GM20000 (cell line): ENCODE measurements around the gene CC2D1A.

Source experiments
- DNase-seq: peaks from one replicate; pipeline ENCODE4 v3.0.0; 2012; ENCODE audit warnings: low spot score
- TF ChIP-seq, protein P1 (sequence below): IDR thresholded peaks from 2 replicates; pipeline ENCODE4 v1.5.1; 2012; ENCODE audit warnings: mild to moderate bottlenecking, control low read depth; ENCODE audit errors: extremely low read depth, missing control alignments

The CC2D1A gene

DNA sequence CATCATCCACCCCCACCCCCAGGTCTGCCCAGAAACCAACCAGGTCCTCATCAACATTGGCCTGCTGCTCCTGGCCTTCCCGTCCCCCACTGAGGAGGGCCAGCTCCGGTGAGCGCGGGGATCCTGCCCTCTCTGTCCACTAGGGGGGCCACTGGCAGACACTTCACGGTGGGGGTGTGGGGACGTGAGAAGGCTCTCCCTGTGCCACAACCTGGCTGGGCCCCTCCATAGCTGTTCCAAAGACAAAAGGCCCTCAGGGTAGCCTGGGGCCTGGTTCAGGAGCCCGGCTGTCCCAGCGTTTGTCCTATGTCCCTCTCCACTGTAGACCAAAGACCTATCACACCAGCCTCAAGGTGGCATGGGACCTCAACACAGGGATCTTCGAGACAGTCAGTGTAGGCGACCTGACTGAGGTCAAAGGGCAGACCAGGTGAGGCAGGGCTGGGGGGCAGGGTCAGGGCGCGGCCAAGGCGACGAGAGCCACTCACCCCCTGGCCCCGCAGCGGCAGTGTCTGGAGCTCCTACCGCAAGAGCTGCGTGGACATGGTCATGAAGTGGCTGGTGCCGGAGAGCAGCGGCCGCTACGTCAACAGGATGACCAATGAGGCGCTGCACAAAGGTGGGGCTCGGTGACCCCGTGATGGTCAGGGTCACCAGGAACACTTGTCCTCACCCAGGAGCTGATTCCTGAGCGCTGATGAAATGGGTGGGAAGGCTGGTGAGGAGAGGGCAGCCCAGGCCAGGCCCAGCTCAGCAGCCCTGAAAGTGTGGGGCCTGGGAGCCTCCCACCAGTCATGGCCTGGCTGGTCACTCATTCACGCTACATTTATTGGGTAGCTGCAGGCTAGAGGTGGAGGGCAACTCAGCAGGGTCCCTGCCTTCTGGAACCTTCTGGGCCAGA lies 54.2 kb downstream of the CC2D1A start:
- peak; percentile 70 for DNase-seq

DNA sequence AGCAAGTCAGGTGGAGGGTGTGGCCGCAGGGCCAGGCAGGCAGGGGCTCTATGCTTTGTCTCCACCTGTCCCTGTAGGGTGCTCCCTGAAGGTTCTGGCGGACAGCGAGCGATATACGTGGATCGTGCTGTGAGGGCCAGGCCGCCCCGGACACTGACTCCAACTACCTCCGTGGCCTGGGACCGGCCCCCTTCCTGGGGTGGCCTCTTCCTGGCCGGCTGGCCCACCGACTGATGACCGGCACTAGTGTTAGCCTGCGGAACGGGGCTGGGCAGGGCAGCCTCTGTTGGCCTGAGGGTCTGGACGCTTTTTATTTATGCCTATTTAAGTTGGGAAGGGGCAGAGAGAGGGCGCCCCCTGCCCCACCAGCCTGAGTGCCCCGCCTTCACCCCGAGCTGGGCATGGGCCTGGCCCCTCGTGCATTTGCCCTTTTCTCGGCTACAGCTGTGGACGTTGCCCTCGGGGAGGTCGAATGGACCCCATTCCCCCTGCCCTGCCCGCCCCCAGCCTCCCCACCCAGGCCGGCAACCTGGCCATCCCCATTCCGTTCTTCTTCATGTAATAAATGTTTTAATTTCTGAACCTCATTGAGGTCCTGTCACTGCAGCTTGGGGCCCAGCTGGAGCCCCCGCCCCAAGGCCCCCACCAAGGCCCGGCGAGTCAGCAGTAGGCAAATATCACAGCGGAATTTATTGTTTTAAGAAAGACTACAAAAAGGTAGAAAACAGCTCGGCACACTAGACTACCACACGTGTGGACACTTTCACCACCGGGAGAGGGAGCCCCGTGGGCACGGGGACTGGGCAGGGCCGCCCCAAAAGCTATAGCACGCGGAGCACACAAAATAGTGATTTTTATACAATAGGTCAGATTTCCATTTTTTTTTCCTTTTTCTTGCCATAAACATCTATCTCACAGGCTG lies 55.1 kb downstream of the CC2D1A start:
- DNase-seq = no peak
- TF ChIP-seq, protein P1, sequence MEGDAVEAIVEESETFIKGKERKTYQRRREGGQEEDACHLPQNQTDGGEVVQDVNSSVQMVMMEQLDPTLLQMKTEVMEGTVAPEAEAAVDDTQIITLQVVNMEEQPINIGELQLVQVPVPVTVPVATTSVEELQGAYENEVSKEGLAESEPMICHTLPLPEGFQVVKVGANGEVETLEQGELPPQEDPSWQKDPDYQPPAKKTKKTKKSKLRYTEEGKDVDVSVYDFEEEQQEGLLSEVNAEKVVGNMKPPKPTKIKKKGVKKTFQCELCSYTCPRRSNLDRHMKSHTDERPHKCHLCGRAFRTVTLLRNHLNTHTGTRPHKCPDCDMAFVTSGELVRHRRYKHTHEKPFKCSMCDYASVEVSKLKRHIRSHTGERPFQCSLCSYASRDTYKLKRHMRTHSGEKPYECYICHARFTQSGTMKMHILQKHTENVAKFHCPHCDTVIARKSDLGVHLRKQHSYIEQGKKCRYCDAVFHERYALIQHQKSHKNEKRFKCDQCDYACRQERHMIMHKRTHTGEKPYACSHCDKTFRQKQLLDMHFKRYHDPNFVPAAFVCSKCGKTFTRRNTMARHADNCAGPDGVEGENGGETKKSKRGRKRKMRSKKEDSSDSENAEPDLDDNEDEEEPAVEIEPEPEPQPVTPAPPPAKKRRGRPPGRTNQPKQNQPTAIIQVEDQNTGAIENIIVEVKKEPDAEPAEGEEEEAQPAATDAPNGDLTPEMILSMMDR = no peak

More for the DNA sequence above, 54.2 kb downstream of the CC2D1A start:
- TF ChIP-seq, protein P1 = no peak

DNA sequence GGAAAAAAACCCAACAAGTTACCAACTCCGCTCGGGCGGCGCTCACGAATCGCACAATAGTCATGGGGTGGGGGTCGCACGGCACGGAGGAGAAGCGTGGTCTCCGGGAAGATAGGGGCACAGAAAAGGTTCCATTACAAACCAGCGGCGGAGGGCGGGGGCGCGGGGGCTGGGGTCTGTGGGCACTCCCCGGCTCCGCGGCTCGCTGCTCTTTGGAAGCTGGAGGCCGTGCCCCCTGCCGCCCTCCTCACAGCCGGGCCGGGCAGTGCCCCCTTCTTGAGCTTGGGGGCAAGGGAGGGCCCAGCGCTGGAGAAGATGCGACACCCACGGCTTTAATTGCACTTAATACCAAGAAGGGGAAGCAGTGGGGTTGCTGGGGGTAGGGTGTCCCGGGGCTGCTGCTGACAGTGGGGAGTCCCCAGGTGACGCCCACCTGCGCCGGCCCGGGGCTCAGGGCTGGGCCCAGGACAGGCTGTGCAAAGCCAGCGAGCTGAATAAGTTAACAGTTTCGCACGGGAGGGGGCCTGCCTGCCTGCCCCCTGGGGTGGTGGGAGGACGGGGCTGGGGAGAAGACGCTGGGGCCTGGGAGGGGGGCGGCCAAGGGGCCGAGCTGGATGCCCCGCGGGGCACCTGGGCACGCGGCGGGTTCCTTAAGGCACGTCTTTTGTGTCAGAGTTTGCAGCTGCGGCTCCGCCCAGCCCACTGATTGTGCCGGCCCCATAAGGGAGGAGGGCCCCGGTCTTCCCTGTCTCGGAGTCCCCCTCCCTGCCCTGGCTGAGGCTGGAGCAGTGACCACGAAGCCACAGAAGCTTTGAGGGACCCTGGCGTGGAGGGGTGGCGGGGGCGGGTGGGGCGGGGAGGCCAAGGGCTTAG lies 56.1 kb downstream of the CC2D1A start:
- TF ChIP-seq, protein P1 = no peak
- no peak for DNase-seq

- no peak for DNase-seq
- TF ChIP-seq, protein P1 = no peak
Observed at GRCh38 chr19:13962699-13963602, 57.0 kb downstream of the CC2D1A start.

GRCh38 chr19:13963603-13964105 lies 57.7 kb downstream of the CC2D1A start:
- TF ChIP-seq, protein P1 = no peak
- no peak for DNase-seq

DNA sequence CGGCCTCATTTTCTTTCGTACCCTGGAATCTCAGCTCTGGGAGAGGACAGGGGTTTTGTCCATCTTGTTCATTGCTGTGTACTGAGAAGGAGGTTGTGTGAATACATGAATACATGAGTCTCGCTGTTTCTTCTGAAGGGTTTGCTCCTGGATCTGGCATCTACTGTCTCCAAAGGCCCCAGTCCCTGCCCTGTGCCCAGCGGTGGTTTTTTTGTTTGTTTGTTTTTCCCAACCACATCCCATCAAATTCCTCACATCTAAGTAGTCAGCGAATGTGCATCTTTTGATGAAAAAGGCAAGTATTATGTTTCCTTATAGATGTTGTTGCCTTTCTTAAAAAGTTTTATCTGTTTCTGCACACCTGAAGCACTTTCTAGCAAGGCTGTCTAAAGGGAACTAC lies 58.8 kb downstream of the CC2D1A start:
- no peak for DNase-seq
- TF ChIP-seq, protein P1 = no peak
